Neural cell (in vitro differentiated cells): ENCODE measurements around the gene CARMIL1.

Experiments
- CTCF ChIP-seq: fragments of 450-650 bp; IDR thresholded peaks from 2 replicates; pipeline ENCODE4 v1.5.1; 2014; ENCODE audit warnings: antibody characterized with exemption, mild to moderate bottlenecking, moderate library complexity; ENCODE audit not compliant: poor library complexity, severe bottlenecking
- EZH2 ChIP-seq: fragments of 200-600, 300-800 bp; shearing (Covaris generic), sonication (generic); IDR thresholded peaks from 2 replicates; pipeline ENCODE4 v1.6.1; 2014; ENCODE audit warnings: antibody characterized with exemption, low read length, borderline replicate concordance, mild to moderate bottlenecking; ENCODE audit not compliant: insufficient read depth, poor library complexity, severe bottlenecking
- POLR2AphosphoS5 ChIP-seq: IDR thresholded peaks from 2 replicates; pipeline ENCODE4 v1.6.1; 2012
- RAD21 ChIP-seq: fragments of 450-650 bp; conservative IDR thresholded peaks from 2 replicates; pipeline ENCODE4 v1.6.1; 2014; ENCODE audit warnings: antibody characterized with exemption, mild to moderate bottlenecking, moderate library complexity
- REST ChIP-seq: IDR thresholded peaks from 2 replicates; pipeline ENCODE4 v1.6.1; 2012; ENCODE audit warnings: borderline replicate concordance
- TAF1 ChIP-seq: IDR thresholded peaks from 2 replicates; pipeline ENCODE4 v1.6.1; 2012; ENCODE audit warnings: low read depth

GRCh38 chr6:25603251-25603650, 324.1 kb downstream of the CARMIL1 start:
- TF ChIP-seq REST: no peak
- no peak for TF ChIP-seq TAF1
- no peak for TF ChIP-seq CTCF
- TF ChIP-seq POLR2AphosphoS5: no peak
- no peak for TF ChIP-seq RAD21
- TF ChIP-seq EZH2: no peak
